SK-N-SH treated with all-trans-retinoic acid at 6 μM for 48 hours (cell line): ENCODE data around the gene H2AZ1.

Experiments used
- ATAC-seq: fragments of 200-7000 bp; cut with Tn5 transposase; 3 replicates; pipeline ENCODE4 v1.9.1; 2020; ENCODE audit warnings: mild to moderate bottlenecking, moderate library complexity
- ARNTL ChIP-seq: fragments of 450-650 bp; formaldehyde crosslinking; IDR thresholded peaks from 2 replicates; pipeline ENCODE4 v1.5.0; 2020; ENCODE audit warnings: low read depth, mild to moderate bottlenecking, moderate library complexity, borderline replicate concordance
- CREB5 ChIP-seq: fragments of 250-450 bp; sonication (Bioruptor Pico); IDR thresholded peaks from 2 replicates; pipeline ENCODE4 v1.5.1; 2020; ENCODE audit warnings: low read depth, mild to moderate bottlenecking, moderate library complexity
- CSDC2 ChIP-seq: fragments of 250-450 bp; sonication (Bioruptor Pico); IDR thresholded peaks from 2 replicates; pipeline ENCODE4 v1.5.0; 2020; ENCODE audit warnings: mild to moderate bottlenecking, moderate library complexity
- CSRNP3 ChIP-seq: fragments of 250-450 bp; sonication (Bioruptor Pico); IDR thresholded peaks from 2 replicates; pipeline ENCODE4 v1.5.1; 2021; ENCODE audit warnings: mild to moderate bottlenecking, moderate library complexity
- ESRRG ChIP-seq: fragments of 250-450 bp; sonication (Bioruptor Pico); IDR thresholded peaks from 2 replicates; pipeline ENCODE4 v1.6.1; 2021; ENCODE audit warnings: mild to moderate bottlenecking
- GLIS3 ChIP-seq: fragments of 250-450 bp; sonication (Bioruptor Pico); IDR thresholded peaks from 2 replicates; pipeline ENCODE4 v1.5.0; 2020; ENCODE audit warnings: mild to moderate bottlenecking, moderate library complexity
- ISL1 ChIP-seq: fragments of 250-450 bp; sonication (Bioruptor Pico); IDR thresholded peaks from 2 replicates; pipeline ENCODE4 v2.1.2; 2022; ENCODE audit warnings: mild to moderate bottlenecking, moderate library complexity
- OSR1 ChIP-seq: fragments of 250-450 bp; sonication (Bioruptor Pico); IDR thresholded peaks from 2 replicates; pipeline ENCODE4 v1.8.0; 2022; ENCODE audit warnings: moderate library complexity, mild to moderate bottlenecking, inconsistent platforms
- POU6F1 ChIP-seq: fragments of 250-450 bp; sonication (Bioruptor Pico); IDR thresholded peaks from 2 replicates; pipeline ENCODE4 v1.8.0; 2021; ENCODE audit warnings: low read depth, mild to moderate bottlenecking, moderate library complexity, borderline replicate concordance
- PPARA ChIP-seq: fragments of 250-450 bp; sonication (Bioruptor Pico); IDR thresholded peaks from 2 replicates; pipeline ENCODE4 v1.5.0; 2020; ENCODE audit warnings: mild to moderate bottlenecking, borderline replicate concordance
- RARB ChIP-seq: fragments of 250-450 bp; sonication (Bioruptor Pico); IDR thresholded peaks from 2 replicates; pipeline ENCODE4 v1.8.0; 2021; ENCODE audit warnings: mild to moderate bottlenecking, moderate library complexity
- SNAI2 ChIP-seq: fragments of 250-450 bp; sonication (Bioruptor Pico); IDR thresholded peaks from 2 replicates; pipeline ENCODE4 v1.5.0; 2020; ENCODE audit warnings: mild to moderate bottlenecking, moderate library complexity
- TCF4 ChIP-seq: fragments of 250-450 bp; sonication (Bioruptor Pico); IDR thresholded peaks from 2 replicates; pipeline ENCODE4 v1.8.0; 2021; ENCODE audit warnings: mild to moderate bottlenecking, moderate library complexity, borderline replicate concordance
- TOX ChIP-seq: fragments of 250-450 bp; sonication (Bioruptor Pico); IDR thresholded peaks from 2 replicates; pipeline ENCODE4 v1.8.0; 2021; ENCODE audit warnings: mild to moderate bottlenecking, moderate library complexity, borderline replicate concordance
- TSHZ2 ChIP-seq: fragments of 250-450 bp; sonication (Bioruptor Pico); IDR thresholded peaks from 2 replicates; pipeline ENCODE4 v1.5.0; 2020; ENCODE audit warnings: mild to moderate bottlenecking, moderate library complexity
- ZC3H10 ChIP-seq: fragments of 250-450 bp; sonication (Bioruptor Pico); IDR thresholded peaks from 2 replicates; pipeline ENCODE4 v1.5.1; 2021; ENCODE audit warnings: mild to moderate bottlenecking, moderate library complexity
- ZFP3 ChIP-seq: fragments of 250-450 bp; sonication (Bioruptor Pico); IDR thresholded peaks from 2 replicates; pipeline ENCODE4 v1.5.0; 2020; ENCODE audit warnings: mild to moderate bottlenecking, moderate library complexity
- ZFP30 ChIP-seq: fragments of 450-650 bp; formaldehyde crosslinking; IDR thresholded peaks from 2 replicates; pipeline ENCODE4 v1.5.0; 2022; ENCODE audit warnings: mild to moderate bottlenecking, moderate library complexity
- ZNF565 ChIP-seq: fragments of 450-650 bp; formaldehyde crosslinking; conservative IDR thresholded peaks from 2 replicates; pipeline ENCODE4 v1.5.0; 2020; ENCODE audit warnings: low read depth, mild to moderate bottlenecking, moderate library complexity
- ZNF70 ChIP-seq: fragments of 450-650 bp; formaldehyde crosslinking; IDR thresholded peaks from 2 replicates; pipeline ENCODE4 v1.5.0; 2020; ENCODE audit warnings: mild to moderate bottlenecking, moderate library complexity
- ZNF8 ChIP-seq: fragments of 450-650 bp; formaldehyde crosslinking; IDR thresholded peaks from 2 replicates; pipeline ENCODE4 v1.5.0; 2020; ENCODE audit warnings: mild to moderate bottlenecking, moderate library complexity

The H2AZ1 gene

GRCh38 chr4:99965674-99966350 is 15.7 kb upstream of the H2AZ1 start:
- no peak for TF ChIP-seq CREB5 (CRISPR knock-in tag)
- peak; percentile 24; the same call in 1 of the 2 replicates for TF ChIP-seq ISL1 (CRISPR knock-in tag)
- TF ChIP-seq, all 23 proteins: peak for 1
- ATAC-seq = peak; percentile 58

GRCh38 chr4:99965173-99965572 is 15.1 kb upstream of the H2AZ1 start:
- no peak for ATAC-seq
- TF ChIP-seq ISL1 (CRISPR knock-in tag) (no peak), ZNF70 (CRISPR knock-in tag) (no peak), PPARA (no peak), SNAI2 (CRISPR knock-in tag) (no peak), TOX (CRISPR knock-in tag) (no peak), ARNTL (CRISPR knock-in tag) (no peak), CREB5 (CRISPR knock-in tag) (no peak), CSDC2 (CRISPR knock-in tag) (no peak), OSR1 (CRISPR knock-in tag) (no peak), TCF4 (CRISPR knock-in tag) (no peak), ZNF565 (no peak), ZC3H10 (CRISPR knock-in tag) (no peak), ESRRG (no peak), CSRNP3 (CRISPR knock-in tag) (no peak), RARB (no peak), TSHZ2 (no peak), ZNF8 (no peak), ZFP3 (CRISPR knock-in tag) (no peak), GLIS3 (no peak), ZFP30 (CRISPR knock-in tag) (no peak)

- ATAC-seq = no peak
- TF ChIP-seq PPARA (no peak), CSDC2 (CRISPR knock-in tag) (no peak), TOX (CRISPR knock-in tag) (no peak), ZNF8 (no peak), TCF4 (CRISPR knock-in tag) (no peak), RARB (no peak), POU6F1 (CRISPR knock-in tag) (no peak), ZFP30 (CRISPR knock-in tag) (no peak), ZNF565 (no peak), ARNTL (CRISPR knock-in tag) (no peak), TSHZ2 (no peak), SNAI2 (CRISPR knock-in tag) (no peak)
Observed at GRCh38 chr4:99961711-99962110, 11.6 kb upstream of the H2AZ1 start.
